HG03066 (cell line): ENCODE measurements around the gene LRRC8A.
"Not testable (repeated sequence)": the region's sequence is repeated elsewhere in the genome, so short reads cannot be mapped to it uniquely, and the experiment has no call there.

Source experiments
- ATAC-seq: cut with Tn5 transposase; IDR thresholded peaks from one replicate; pipeline ENCODE4 v1.9.1; 2021; ENCODE audit warnings: low read depth; ENCODE audit not compliant: unreplicated experiment

The LRRC8A gene

GRCh38 chr9:128863647-128864046, 18.3 kb upstream of the LRRC8A start:
- ATAC-seq, result no peak

- no peak for ATAC-seq
These were observed 11.6 kb upstream of the LRRC8A start for GRCh38 chr9:128870128-128870940.

GRCh38 chr9:128870941-128871265, 11.0 kb upstream of the LRRC8A start:
- not testable (repeated sequence) for ATAC-seq

- no peak for ATAC-seq
These were observed 4.1 kb upstream of the LRRC8A start for GRCh38 chr9:128877852-128878251.

- ATAC-seq, result no peak
These were observed 1.0 kb downstream of the LRRC8A start for GRCh38 chr9:128882677-128883603.

- no peak for ATAC-seq
These were observed 2.2 kb downstream of the LRRC8A start for GRCh38 chr9:128884164-128884563.

- no peak for ATAC-seq
These were observed 3.4 kb downstream of the LRRC8A start for GRCh38 chr9:128885376-128885775.

- ATAC-seq, result no peak
These were observed 3.9 kb downstream of the LRRC8A start for GRCh38 chr9:128885798-128886197.

GRCh38 chr9:128886211-128886891, 4.4 kb downstream of the LRRC8A start:
- no peak for ATAC-seq

GRCh38 chr9:128887049-128887448, 5.1 kb downstream of the LRRC8A start:
- ATAC-seq, result no peak

GRCh38 chr9:128887914-128888350, 6.0 kb downstream of the LRRC8A start:
- ATAC-seq, result no peak

GRCh38 chr9:128891321-128892220, 9.6 kb downstream of the LRRC8A start:
- ATAC-seq, result no peak

- ATAC-seq, result no peak
These were observed 10.4 kb downstream of the LRRC8A start for GRCh38 chr9:128892221-128892921.

- ATAC-seq, result no peak
These were observed 11.4 kb downstream of the LRRC8A start for GRCh38 chr9:128893354-128893753.

GRCh38 chr9:128894764-128895163, 12.8 kb downstream of the LRRC8A start:
- ATAC-seq, result no peak

GRCh38 chr9:128895556-128895955, 13.6 kb downstream of the LRRC8A start:
- ATAC-seq, result no peak

GRCh38 chr9:128898382-128898781, 16.4 kb downstream of the LRRC8A start:
- no peak for ATAC-seq

- no peak for ATAC-seq
These were observed 17.1 kb downstream of the LRRC8A start for GRCh38 chr9:128898845-128899565.
